GM19240 (cell line): Measurements from ENCODE around the gene NME5.

Experiments
- DNase-seq: peaks from one replicate; pipeline ENCODE4 v3.0.0; 2011; ENCODE audit warnings: low spot score; ENCODE audit not compliant: insufficient read length

Gene NME5

GRCh38 chr5:138139781-138140090 is 508 bp upstream of the NME5 start:
- no peak for DNase-seq

DNA sequence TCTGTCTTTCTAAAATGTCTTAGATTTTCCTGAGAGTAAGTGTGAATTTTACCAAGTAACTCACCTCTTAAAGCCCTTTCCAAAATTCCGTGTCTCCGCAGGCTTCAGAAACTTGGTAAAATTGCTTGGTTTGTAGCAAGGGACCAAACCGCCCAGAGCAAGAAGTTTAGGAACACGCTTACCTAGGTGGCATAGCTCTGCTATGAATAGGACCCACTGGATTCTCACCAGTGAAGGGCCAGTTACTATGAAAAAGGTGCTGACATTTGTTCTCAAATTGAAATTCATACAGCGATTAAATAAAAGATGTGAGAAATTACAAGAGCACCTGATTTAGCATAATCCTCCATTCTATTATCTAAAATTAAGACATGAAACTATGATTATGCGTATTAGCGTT is 6.7 kb downstream of the NME5 start:
- DNase-seq, result no peak

DNA sequence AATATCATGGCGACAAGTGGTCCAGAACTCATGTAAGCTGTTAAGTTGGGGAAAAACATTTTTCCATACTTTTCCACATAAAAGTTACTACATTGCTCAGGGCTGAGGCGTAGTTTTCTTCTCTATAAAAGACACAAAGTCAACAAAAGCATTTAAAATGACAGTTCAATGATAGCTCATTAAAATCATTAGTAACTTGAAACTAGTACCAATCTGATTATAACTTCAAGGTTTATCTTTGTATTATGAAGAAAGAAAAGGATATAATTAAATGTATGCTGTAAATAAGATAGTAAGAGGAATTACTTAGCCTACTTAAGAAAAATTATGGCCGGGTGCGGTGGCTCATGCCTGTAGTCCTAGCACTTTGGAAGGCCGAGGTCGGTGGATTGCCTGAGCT is 9.9 kb downstream of the NME5 start:
- no peak for DNase-seq

DNA sequence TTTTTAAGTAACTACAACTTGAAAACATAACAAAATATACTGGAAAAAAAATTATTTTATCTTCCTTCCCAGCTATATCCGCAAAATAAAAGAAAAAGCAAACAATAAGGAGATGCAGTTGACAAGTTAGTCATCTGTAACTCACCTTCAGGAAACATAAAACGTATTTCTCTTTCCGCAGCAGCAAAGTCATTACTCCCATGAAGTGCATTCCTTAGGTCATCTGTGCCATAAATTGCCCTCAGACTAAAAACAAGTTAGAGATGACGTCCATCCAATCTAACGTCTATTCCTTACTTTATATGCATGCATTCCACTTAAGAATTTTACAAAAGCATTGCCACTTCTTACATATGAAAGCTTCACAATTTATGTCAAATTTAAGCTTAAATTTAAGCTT is 10.9 kb downstream of the NME5 start:
- no peak for DNase-seq

DNA sequence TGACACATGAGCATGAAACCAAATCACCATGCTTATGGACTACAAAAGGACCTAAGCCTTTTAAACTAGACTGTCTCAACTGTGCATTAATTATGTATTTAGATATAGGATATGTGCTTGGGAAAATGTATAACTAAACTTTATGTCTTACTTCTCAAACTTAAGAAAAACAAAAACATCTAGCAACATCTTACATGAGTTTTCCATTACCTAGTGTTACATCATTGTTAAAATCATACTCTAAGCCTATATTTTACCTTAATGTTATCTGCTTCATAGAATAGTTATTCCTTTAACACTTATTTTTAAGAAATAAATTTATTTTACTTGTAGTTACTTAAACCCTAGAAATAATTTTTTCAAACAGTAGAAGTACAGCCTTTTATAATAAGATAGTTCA is 24.0 kb downstream of the NME5 start:
- DNase-seq, result no peak

GRCh38 chr5:138111937-138112336 is 27.3 kb downstream of the NME5 start:
- no peak for DNase-seq

GRCh38 chr5:138111181-138111580 is 28.0 kb downstream of the NME5 start:
- no peak for DNase-seq

GRCh38 chr5:138110266-138110963 is 28.8 kb downstream of the NME5 start:
- no peak for DNase-seq

- no peak for DNase-seq
These were observed 29.6 kb downstream of the NME5 start for GRCh38 chr5:138109463-138110265.

DNA sequence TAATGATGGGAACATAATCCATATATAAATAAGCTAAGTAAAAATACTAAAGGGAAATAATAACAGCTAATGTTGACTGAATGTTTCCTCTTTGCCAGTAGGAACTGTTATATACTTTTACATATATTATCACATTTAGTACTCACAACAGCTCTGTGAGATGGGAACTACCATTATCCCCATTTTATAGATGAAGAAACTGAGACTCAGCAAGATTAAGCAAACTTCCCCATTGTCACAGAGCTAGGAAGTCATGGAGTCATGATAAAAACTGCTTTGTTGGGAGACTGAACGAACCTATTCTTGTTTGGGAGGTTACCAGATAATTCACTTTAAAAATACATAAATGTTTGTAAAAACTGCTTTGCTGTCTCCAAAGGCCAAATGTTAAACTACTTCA is 32.0 kb downstream of the NME5 start:
- DNase-seq, result no peak

DNA sequence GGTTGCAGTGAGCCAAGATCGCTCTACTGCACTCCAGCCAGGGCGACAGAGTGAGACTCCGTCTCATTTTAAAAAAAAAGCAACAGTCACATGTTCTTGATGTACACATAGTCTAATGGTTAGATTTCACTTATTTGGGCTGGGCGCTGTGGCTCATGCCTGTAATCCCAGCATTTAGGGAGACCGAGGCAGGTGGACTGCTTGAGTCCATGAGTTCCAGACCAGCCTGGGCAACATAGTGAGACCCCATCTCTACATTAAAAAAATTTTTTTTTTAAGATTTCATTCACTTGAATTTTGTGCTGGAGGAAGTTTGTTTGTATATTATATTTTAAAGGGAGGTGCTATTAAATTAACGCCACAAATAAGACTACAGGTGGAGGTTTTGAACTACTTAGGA is 33.5 kb downstream of the NME5 start:
- DNase-seq, result no peak

- DNase-seq, result no peak
These were observed 36.0 kb downstream of the NME5 start for GRCh38 chr5:138103319-138103637.

GRCh38 chr5:138102454-138103318 is 36.5 kb downstream of the NME5 start:
- DNase-seq, result no peak

DNA sequence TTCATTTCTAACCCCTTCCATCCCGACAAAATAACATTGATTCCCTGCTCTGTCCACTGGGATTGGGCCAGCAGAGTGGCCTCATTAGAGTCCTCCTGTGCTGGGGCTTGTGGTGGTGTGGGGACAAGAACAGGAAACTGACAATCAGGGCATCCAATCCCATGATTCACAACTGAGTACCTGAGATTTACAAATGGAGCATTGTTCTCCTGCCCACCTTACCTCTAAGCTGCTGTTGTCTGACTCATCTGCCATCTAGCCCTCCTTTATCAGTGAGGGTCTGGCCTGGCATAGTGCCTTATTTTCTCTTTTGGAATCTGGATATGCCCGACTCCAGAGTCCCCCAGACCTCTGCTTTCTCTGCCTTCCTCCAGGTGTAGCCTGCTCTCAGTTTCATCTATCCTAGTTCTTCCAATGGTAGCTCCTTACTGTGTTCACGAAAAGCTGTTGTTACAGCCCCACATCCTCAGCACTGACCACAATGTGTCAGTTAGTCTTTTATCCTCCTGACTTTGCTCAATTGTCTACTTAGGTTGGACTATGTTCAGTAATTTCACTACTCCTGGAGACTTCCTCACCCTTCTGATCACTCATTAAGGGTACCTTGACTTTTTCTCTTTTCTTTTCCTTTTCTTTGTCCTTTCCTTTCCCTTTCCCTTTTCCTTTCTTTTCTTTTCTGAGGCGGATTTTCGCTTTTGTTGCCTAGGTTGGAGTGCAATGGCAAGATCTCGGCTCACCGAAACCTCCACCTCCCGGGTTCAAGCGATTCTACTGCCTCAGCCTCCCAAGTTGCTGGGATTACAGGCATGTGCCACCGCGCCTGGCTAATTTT is 42.0 kb downstream of the NME5 start:
- no peak for DNase-seq

- DNase-seq, result no peak
These were observed 42.9 kb downstream of the NME5 start for GRCh38 chr5:138096363-138096762.

GRCh38 chr5:138095100-138095907 is 43.9 kb downstream of the NME5 start:
- DNase-seq, result no peak

DNA sequence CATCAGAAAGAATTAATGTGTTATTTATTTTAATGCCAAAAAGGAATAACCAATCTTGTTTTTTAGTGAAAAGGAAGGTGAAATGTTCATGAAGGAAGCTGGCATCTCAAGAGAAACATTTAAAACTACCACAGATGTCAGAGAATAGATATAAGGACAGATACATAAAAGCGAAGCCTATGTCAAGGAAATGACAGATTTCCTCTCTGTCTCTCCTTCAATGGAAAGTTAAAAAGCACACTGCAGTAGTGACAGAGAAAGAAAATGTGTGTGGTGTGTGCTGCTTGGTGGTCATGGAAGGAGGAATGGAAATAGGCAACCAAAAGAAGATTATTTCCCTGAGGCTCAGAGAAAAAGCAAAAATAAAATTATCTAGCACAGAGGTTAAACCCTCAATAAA is 46.2 kb downstream of the NME5 start:
- DNase-seq, result no peak

GRCh38 chr5:138092301-138092700 is 46.9 kb downstream of the NME5 start:
- DNase-seq, result no peak

GRCh38 chr5:138091685-138092084 is 47.5 kb downstream of the NME5 start:
- DNase-seq, result no peak

DNA sequence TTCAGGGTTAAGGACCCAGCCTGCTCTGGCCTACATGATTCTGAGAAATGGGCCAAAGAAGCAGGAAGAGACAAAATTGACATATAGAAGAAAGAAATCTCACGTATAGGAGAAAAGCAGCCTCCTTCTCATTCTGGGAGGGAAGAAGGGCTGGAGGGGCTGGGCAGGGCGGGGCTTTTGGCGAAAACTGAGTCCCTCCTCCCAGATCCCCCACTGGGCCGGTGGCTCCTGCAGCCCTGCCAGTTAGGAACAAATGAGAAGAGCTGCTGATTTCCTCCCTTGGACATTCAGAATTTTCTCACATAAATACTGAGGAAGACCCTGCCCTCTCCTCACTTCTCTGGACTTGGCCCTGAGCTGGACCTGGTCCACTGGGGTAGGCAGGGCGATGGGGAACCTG is 55.5 kb downstream of the NME5 start, which contains the start of gene WNT8A:
TSS of gene WNT8A (plus strand) at position 332 of the 400 bp plus-strand sequence. CDS start 95 bp downstream, outside the sequence.
- DNase-seq, result no peak

- no peak for DNase-seq
These were observed 57.2 kb downstream of the NME5 start for GRCh38 chr5:138082033-138082432.
